Panc1 (cell line): ENCODE data around the gene TAAR9. TPM values are rescaled to one million over a fixed set of nuclear protein-coding genes. Genes with fewer than 3 reads are reported as not detected.

Experiments
- ATAC-seq: fragments of 200-7000 bp; cut with Tn5 transposase; 2 replicates; pipeline ENCODE4 v1.9.1; 2020; ENCODE audit warnings: mild to moderate bottlenecking, moderate library complexity
- BruUV-seq: library from RNA; stranded (reverse); fragments of 400-500 nt; replicated peaks from 2 replicates; lab custom pipeline; 2021; lab: Mats Ljungman, UMichigan
- CTCF ChIA-PET: fragments of 300-600 bp; sonication (Branson Sonifier 250); formaldehyde crosslinking; loops from one replicate; lab custom pipeline; 2022; ENCODE audit warnings: antibody characterized with exemption; lab: Charles Lee
- POLR2A ChIA-PET: fragments of 300-600 bp; sonication (Branson Sonifier 250); formaldehyde crosslinking; loops from one replicate; lab custom pipeline; 2022; ENCODE audit warnings: antibody characterized with exemption; lab: Charles Lee
- DNase-seq: peaks from one replicate; pipeline ENCODE4 v3.0.0-alpha.2; 2010; ENCODE audit warnings: low read depth, low spot score
- H3K27ac ChIP-seq: 2 replicates; pipeline ENCODE4 v1.5.1; 2011; ENCODE audit warnings: mild to moderate bottlenecking, low read length, inconsistent platforms
- H3K27me3 ChIP-seq: fragments of 200-500 bp; sonication (Bioruptor generic); 2 replicates; pipeline ENCODE4 v1.6.0; 2014; ENCODE audit warnings: low read length, inconsistent platforms; ENCODE audit not compliant: control insufficient read depth, insufficient read depth
- H3K36me3 ChIP-seq: fragments of 200-500 bp; sonication (Bioruptor generic); 2 replicates; pipeline ENCODE4 v1.5.1; 2014; ENCODE audit warnings: inconsistent platforms, mild to moderate bottlenecking, low read length, moderate library complexity; ENCODE audit not compliant: control insufficient read depth, insufficient read depth
- H3K4me1 ChIP-seq: 2 replicates; pipeline ENCODE4 v1.5.1; 2011; ENCODE audit warnings: inconsistent platforms, mild to moderate bottlenecking, low read length, moderate library complexity; ENCODE audit not compliant: control insufficient read depth, insufficient read depth
- H3K4me3 ChIP-seq, 2 experiments: 2 replicates each; pipeline ENCODE4 v1.5.1; 2011 to 2012; ENCODE audit warnings: low read depth in 2 of 2, low read length in 2 of 2, mild to moderate bottlenecking in 2 of 2, inconsistent platforms in 1 of 2, moderate library complexity in 1 of 2
- H3K9me3 ChIP-seq: fragments of 200-500 bp; sonication (Bioruptor generic); 2 replicates; pipeline ENCODE4 v1.5.1; 2014; ENCODE audit warnings: low read depth, mild to moderate bottlenecking, inconsistent platforms, low read length, moderate library complexity; ENCODE audit not compliant: control insufficient read depth, insufficient read depth
- POLR2AphosphoS5 ChIP-seq: IDR thresholded peaks from 2 replicates; pipeline ENCODE4 v1.6.1; 2012; ENCODE audit warnings: mild to moderate bottlenecking, low read depth, low read length, moderate library complexity
- SIN3A ChIP-seq: IDR thresholded peaks from 2 replicates; pipeline ENCODE4 v1.6.1; 2012; ENCODE audit warnings: low read depth, mild to moderate bottlenecking, low read length, moderate library complexity, borderline replicate concordance; ENCODE audit not compliant: insufficient read depth
- TCF7L2 ChIP-seq: IDR thresholded peaks from 2 replicates; pipeline ENCODE4 v1.6.1; 2011; ENCODE audit warnings: mild to moderate bottlenecking, low read depth, low read length, inconsistent platforms
- in situ Hi-C: cut with HindIII; loops from 2 replicates; pipeline ENCODE4 v1.10.0; 2016; ENCODE audit warnings: low sequenced_read_pairs, low pct_unique_long_range_greater_than_20kb
- intact Hi-C: fragments of 100-400 bp; cut with micrococcal nuclease; formaldehyde crosslinking; loops from one replicate; pipeline ENCODE4 v1.10.0; 2022; ENCODE audit not compliant: unreplicated experiment
- total RNA-seq: library from RNA; stranded (reverse); gene quantifications from one replicate; pipeline ENCODE4 v1.2.1, GENCODE V29; 2021; ENCODE audit not compliant: unreplicated experiment
- TF ChIP-seq, protein P1 (sequence below): fragments of 450-650 bp; IDR thresholded peaks from 2 replicates; pipeline ENCODE4 v1.5.1; 2017; ENCODE audit warnings: mild to moderate bottlenecking
- TF ChIP-seq, protein P2 (sequence below), 2 experiments: IDR thresholded peaks; 2 replicates each; pipeline ENCODE4 v1.6.1; 2011 to 2012; ENCODE audit warnings: low read depth in 2 of 2, control low read depth in 1 of 2, low read length in 1 of 2, mild to moderate bottlenecking in 1 of 2, moderate library complexity in 1 of 2; ENCODE audit not compliant: insufficient read depth in 1 of 2

Gene TAAR9
- total RNA-seq, 1 experiment from 2014 or later = not detected

DNA sequence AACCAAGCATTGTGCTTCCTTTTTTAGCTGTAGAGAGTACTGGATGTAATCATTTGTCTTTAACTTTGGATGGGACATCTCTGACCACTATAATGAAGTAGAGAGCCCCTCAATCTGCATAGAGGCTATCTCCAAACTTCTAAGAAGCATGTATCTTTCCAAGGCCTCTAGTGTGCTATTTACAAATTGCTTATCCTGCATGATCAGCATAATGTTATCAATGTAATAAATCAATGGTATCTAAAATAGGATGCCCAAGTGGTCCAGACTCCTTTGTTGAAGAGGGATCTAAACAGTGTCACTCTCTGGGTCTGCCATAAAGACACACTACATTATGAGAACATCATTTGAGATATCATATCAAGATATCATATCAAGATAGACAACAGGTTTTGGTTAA, 6.7 kb downstream of the TAAR9 start:
- TF ChIP-seq POLR2AphosphoS5 (no peak), SIN3A (no peak), TCF7L2 (no peak)
- TF ChIP-seq, protein P1, sequence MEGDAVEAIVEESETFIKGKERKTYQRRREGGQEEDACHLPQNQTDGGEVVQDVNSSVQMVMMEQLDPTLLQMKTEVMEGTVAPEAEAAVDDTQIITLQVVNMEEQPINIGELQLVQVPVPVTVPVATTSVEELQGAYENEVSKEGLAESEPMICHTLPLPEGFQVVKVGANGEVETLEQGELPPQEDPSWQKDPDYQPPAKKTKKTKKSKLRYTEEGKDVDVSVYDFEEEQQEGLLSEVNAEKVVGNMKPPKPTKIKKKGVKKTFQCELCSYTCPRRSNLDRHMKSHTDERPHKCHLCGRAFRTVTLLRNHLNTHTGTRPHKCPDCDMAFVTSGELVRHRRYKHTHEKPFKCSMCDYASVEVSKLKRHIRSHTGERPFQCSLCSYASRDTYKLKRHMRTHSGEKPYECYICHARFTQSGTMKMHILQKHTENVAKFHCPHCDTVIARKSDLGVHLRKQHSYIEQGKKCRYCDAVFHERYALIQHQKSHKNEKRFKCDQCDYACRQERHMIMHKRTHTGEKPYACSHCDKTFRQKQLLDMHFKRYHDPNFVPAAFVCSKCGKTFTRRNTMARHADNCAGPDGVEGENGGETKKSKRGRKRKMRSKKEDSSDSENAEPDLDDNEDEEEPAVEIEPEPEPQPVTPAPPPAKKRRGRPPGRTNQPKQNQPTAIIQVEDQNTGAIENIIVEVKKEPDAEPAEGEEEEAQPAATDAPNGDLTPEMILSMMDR = no peak
- TF ChIP-seq, protein P2, sequence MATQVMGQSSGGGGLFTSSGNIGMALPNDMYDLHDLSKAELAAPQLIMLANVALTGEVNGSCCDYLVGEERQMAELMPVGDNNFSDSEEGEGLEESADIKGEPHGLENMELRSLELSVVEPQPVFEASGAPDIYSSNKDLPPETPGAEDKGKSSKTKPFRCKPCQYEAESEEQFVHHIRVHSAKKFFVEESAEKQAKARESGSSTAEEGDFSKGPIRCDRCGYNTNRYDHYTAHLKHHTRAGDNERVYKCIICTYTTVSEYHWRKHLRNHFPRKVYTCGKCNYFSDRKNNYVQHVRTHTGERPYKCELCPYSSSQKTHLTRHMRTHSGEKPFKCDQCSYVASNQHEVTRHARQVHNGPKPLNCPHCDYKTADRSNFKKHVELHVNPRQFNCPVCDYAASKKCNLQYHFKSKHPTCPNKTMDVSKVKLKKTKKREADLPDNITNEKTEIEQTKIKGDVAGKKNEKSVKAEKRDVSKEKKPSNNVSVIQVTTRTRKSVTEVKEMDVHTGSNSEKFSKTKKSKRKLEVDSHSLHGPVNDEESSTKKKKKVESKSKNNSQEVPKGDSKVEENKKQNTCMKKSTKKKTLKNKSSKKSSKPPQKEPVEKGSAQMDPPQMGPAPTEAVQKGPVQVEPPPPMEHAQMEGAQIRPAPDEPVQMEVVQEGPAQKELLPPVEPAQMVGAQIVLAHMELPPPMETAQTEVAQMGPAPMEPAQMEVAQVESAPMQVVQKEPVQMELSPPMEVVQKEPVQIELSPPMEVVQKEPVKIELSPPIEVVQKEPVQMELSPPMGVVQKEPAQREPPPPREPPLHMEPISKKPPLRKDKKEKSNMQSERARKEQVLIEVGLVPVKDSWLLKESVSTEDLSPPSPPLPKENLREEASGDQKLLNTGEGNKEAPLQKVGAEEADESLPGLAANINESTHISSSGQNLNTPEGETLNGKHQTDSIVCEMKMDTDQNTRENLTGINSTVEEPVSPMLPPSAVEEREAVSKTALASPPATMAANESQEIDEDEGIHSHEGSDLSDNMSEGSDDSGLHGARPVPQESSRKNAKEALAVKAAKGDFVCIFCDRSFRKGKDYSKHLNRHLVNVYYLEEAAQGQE (IDR thresholded peaks at IDR 0.05; ENCODE audit: insufficient read depth in 1 of 2, low read depth in 2 of 2, low read length in 1 of 2) = no peak
- intact Hi-C loops = no loop called here
- Histone ChIP-seq H3K4me3 (no peak overlapping the region), H3K9me3 (no peaks in the 10 kb centered on the region), H3K36me3 (no peaks in the 10 kb centered on the region), H3K27me3 (peaks cover 13% of the 10 kb centered on the region), H3K27ac (no peak overlapping the region), H3K4me1 (no peaks in the 10 kb centered on the region)
- POLR2A ChIA-PET = no interaction called here
- CTCF ChIA-PET = no interaction called here
- DNase-seq = no peak
- BruUV-seq = no TSS peak
- ATAC-seq = no peak
- in situ Hi-C loops = no loop called here

DNA sequence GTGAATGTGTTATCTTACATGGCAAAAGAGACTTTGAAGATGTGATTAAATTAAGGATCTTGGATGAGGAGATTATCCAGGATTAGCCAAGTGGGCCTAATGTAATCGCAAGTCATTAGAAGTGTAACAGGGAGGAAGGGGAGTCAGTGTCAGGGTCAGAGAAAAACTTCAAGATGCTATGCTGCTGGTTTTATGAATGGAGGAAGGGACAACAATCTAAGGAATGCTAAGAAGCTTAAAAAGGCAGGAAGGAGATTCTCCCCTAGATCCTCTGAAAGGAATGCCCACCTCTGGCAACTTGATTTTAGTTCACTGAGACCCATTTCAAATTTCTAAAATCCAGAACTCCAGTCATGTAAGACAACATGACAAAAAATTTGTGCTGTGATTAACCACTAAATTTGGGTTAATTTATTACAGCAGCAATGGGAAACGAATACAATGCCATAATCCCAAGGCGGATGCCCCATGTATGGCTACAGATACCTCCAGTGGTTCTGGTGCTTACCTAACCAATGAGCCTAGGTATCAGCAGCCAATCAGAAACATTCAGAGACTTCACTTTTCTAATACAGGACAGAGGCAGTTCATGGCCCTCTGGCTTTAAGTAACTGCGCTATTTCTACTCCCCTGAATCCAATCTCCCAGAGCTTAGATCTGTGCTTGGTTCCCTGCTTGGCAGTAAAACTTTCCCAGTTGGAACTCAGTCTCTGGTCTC, 10.8 kb downstream of the TAAR9 start:
- TF ChIP-seq, protein P2 (IDR thresholded peaks at IDR 0.05; ENCODE audit: insufficient read depth in 1 of 2, low read depth in 2 of 2, low read length in 1 of 2) = no peak
- no peak for TF ChIP-seq TCF7L2
- no peaks in the 10 kb centered on the region for H3K4me1 ChIP-seq
- no peak for DNase-seq
- no TSS peak for BruUV-seq
- intact Hi-C loops = no loop called here
- H3K27ac ChIP-seq = no peak overlapping the region
- H3K4me3 ChIP-seq = no peak overlapping the region
- no peaks in the 10 kb centered on the region; the same call in none of the 2 replicates for H3K27me3 ChIP-seq
- ATAC-seq = no peak
- no peaks in the 10 kb centered on the region for H3K9me3 ChIP-seq
- ChIA-PET CTCF (no interaction called here), POLR2A (no interaction called here)
- no peaks in the 10 kb centered on the region for H3K36me3 ChIP-seq
- in situ Hi-C loops = no loop called here
